Right lobe of liver (tissue), 6 donors: ENCODE data around the gene PTPN7. TPM values are rescaled to one million over a fixed set of nuclear protein-coding genes. Genes with fewer than 3 reads are reported as not detected.

Experiments used
- ATAC-seq, 4 donors: fragments of 200-7000 bp; cut with Tn5 transposase; one replicate each; pipeline ENCODE4 v1.9.1; 2020; ENCODE audit warnings: mild to moderate bottlenecking in 4 of 4, moderate library complexity in 4 of 4
- DNase-seq, 3 donors: peaks; one replicate each; pipeline ENCODE4 v3.0.0-alpha.2; 2020
- H3K27ac ChIP-seq, 3 donors: fragments of 200-600 bp; one replicate each; pipeline ENCODE4 v1.8.0; 2022
- H3K27me3 ChIP-seq, 2 donors: fragments of 200-600 bp; one replicate each; pipeline ENCODE4 v1.8.0; 2022
- H3K36me3 ChIP-seq, 4 donors: fragments of 200-600 bp; sonication (generic) in 1 of 4; one replicate each; pipeline versions ENCODE4 v1.5.1 to v1.8.0; 2017 to 2022; ENCODE audit warnings: control low read depth in 1 of 4
- H3K4me1 ChIP-seq, 4 donors: fragments of 200-600 bp; sonication (generic) in 1 of 4; one replicate each; pipeline versions ENCODE4 v1.5.1 to v1.8.0; 2017 to 2022; ENCODE audit warnings: control low read depth in 1 of 4
- H3K4me3 ChIP-seq, 3 donors: fragments of 200-600 bp; one replicate each; pipeline ENCODE4 v1.8.0; 2022
- H3K9me3 ChIP-seq, 4 donors: fragments of 200-600 bp; sonication (generic) in 1 of 4; one replicate each; pipeline versions ENCODE4 v1.5.1 to v1.8.0; 2017 to 2022; ENCODE audit warnings: control low read depth in 1 of 4
- CTCF ChIP-seq, 4 donors: fragments of 200-600 bp in 3 of 4; fragments of 450-650 bp in 1 of 4; IDR thresholded peaks; one replicate each; pipeline versions ENCODE4 v1.5.1 to v1.8.0; 2016 to 2022; ENCODE audit warnings: antibody characterized with exemption in 4 of 4, mild to moderate bottlenecking in 2 of 4
- POLR2A ChIP-seq: fragments of 450-650 bp; IDR thresholded peaks from one replicate; pipeline ENCODE4 v1.6.1; 2017; ENCODE audit warnings: antibody characterized with exemption, mild to moderate bottlenecking
- WGBS: methylation state at CpG from one replicate; pipeline ENCODE4 v1.1.6; 2018; ENCODE audit warnings: low coverage, low lambda C conversion rate; ENCODE audit not compliant: insufficient coverage; ENCODE audit errors: missing lambda C conversion rate; 5-methylcytosine and 5-hydroxymethylcytosine counted together
- intact Hi-C, 2 donors: fragments of 100-400 bp; cut with DNase I; formaldehyde crosslinking; loops; one replicate each; pipeline versions ENCODE4 v1.11.2 to v1.14.1; 2022
- total RNA-seq, 6 experiments: library from RNA; depleted of rRNA in 2 of 6; stranded (reverse); fragments of >200 nt in 2 of 6; fragmentation: NEBNext Ultra II Directional in 3 of 6; extraction: Animal tissue kit (Norgen Biotek cat#: 25700) in 3 of 6; gene quantifications; one replicate each; pipeline versions ENCODE4 v1.1.0 to v1.2.4, GENCODE V29; 2016 to 2023
- donor health status: DM: no; HTN: yes; CAD: no.
- donor health status: DM: no; HTN: no; CAD: no.
- donor health status: DM: no; HTN: no; CAD: no.
- donor health status: DM: no; HTN: yes; CAD: no.
- donor health status: DM: no; HTN: yes; CAD: no.

The PTPN7 gene
- total RNA-seq, 6 experiments from 2014 or later: 0.18 to 5.1 (median 0.73) TPM

- WGBS: 63% methylated on average over 16 of the region's 19 CpGs
- no peak for TF ChIP-seq POLR2A
- TF ChIP-seq CTCF (IDR thresholded peaks at IDR 0.05): no peak
- Histone ChIP-seq H3K27ac (no peak overlapping the region), H3K9me3 (no peaks in the 10 kb centered on the region), H3K4me3 (no peak overlapping the region), H3K27me3 (no peaks in the 10 kb centered on the region), H3K36me3 (no peaks in the 10 kb centered on the region), H3K4me1 (no peaks in the 10 kb centered on the region)
- DNase-seq: no peak
- intact Hi-C loops: loop anchor here in 1 of 2 donors (10.0 kb wide), 1 partner anchor 535 kb away; the partner anchor contains the start of gene SYT2
- ATAC-seq: no peak
Observed at GRCh38 chr1:202179828-202180750, 19.7 kb upstream of the PTPN7 start.

- Histone ChIP-seq H3K9me3 (no peaks in the 10 kb centered on the region), H3K4me3 (no peak overlapping the region), H3K27ac (no peak overlapping the region), H3K36me3 (no peaks in the 10 kb centered on the region), H3K4me1 (no peaks in the 10 kb centered on the region), H3K27me3 (no peaks in the 10 kb centered on the region)
- ATAC-seq (peak in 1 of 4 donors; percentile 27), DNase-seq (no peak)
- 95% methylated on average over 4 of the region's 29 CpGs for WGBS
- TF ChIP-seq POLR2A (no peak), CTCF (IDR thresholded peaks at IDR 0.05) (no peak)
- intact Hi-C loops: no loop called here
Observed at GRCh38 chr1:202176949-202177927, 16.8 kb upstream of the PTPN7 start.

GRCh38 chr1:202173993-202174392, 13.6 kb upstream of the PTPN7 start:
- WGBS: 91% methylated on average over 7 of the region's 7 CpGs
- Histone ChIP-seq H3K36me3 (no peaks in the 10 kb centered on the region), H3K4me3 (no peak overlapping the region), H3K27ac (no peak overlapping the region), H3K4me1 (peaks cover 0 to 3% (median 0%) of the 10 kb centered on the region in 4 donors), H3K9me3 (no peaks in the 10 kb centered on the region), H3K27me3 (no peaks in the 10 kb centered on the region)
- intact Hi-C loops: no loop called here
- DNase-seq: peak in 1 of 3 donors; percentile 40
- ATAC-seq: no peak
- no peak for TF ChIP-seq CTCF (IDR thresholded peaks at IDR 0.05)
- no peak for TF ChIP-seq POLR2A

- Histone ChIP-seq H3K4me1 (peaks cover 0 to 3% (median 0%) of the 10 kb centered on the region in 4 donors), H3K9me3 (no peaks in the 10 kb centered on the region), H3K27me3 (no peaks in the 10 kb centered on the region), H3K27ac (no peak overlapping the region), H3K4me3 (no peak overlapping the region), H3K36me3 (no peaks in the 10 kb centered on the region)
- intact Hi-C loops: no loop called here
- peak in 3 of 4 donors; percentile 5 to 70 (median 50) for ATAC-seq
- 30% methylated on average over 2 of the region's 5 CpGs for WGBS
- peak in 1 of 3 donors; percentile 45 for DNase-seq
- TF ChIP-seq POLR2A: no peak
- TF ChIP-seq CTCF (IDR thresholded peaks at IDR 0.05): no peak
Observed at GRCh38 chr1:202172015-202172355, 11.6 kb upstream of the PTPN7 start.
